ENCODE measurements around the gene NEK6. TPM values are rescaled to one million over a fixed set of nuclear protein-coding genes. Genes with fewer than 3 reads are reported as not detected.

Gene NEK6
- total and polyA plus RNA-seq, 3 experiments from 2014 or later: 9.5 to 66.0 (median 63.0) TPM

- ChIA-PET POLR2A (no interaction called here), CTCF (interaction anchor here (1.9 kb wide), 1 partner anchor 184 kb away, joined by 6 read pairs; no protein-coding TSS in a partner anchor)
- H3K27me3 Mint-ChIP-seq: no peaks in the 10 kb centered on the region
- H3K36me3 Mint-ChIP-seq: peaks cover 0 to 19% (median 1%) of the 10 kb centered on the region in 3 donors
- H3K4me1 ChIP-seq (ENCODE audit: insufficient read depth, low read length): no peaks in the 10 kb centered on the region
- H3K4me1 Mint-ChIP-seq: no peaks in the 10 kb centered on the region
- H3K27ac Mint-ChIP-seq: peak overlapping the region in 1 of 8 donors; percentile 11
- no peak overlapping the region for H3K4me3 ChIP-seq (ENCODE audit: low read length)
- no peak overlapping the region for H3K4me3 Mint-ChIP-seq
- no peak overlapping the region for H3K27ac ChIP-seq (ENCODE audit: low read depth, low read length)
- H3K36me3 ChIP-seq (ENCODE audit: insufficient read depth, low read length): no peaks in the 10 kb centered on the region
- no peaks in the 10 kb centered on the region for H3K9me3 ChIP-seq (ENCODE audit: low read length)
- no peaks in the 10 kb centered on the region for H3K27me3 ChIP-seq (ENCODE audit: insufficient read depth, low read length, poor library complexity, severe bottlenecking)
- DNase-seq: no peak
- H3K9me3 Mint-ChIP-seq: no peaks in the 10 kb centered on the region
Observed at GRCh38 chr9:124311283-124311682, 53.5 kb downstream of the NEK6 start.

GRCh38 chr9:124312290-124313265, 54.8 kb downstream of the NEK6 start:
- Histone ChIP-seq H3K9me3 (ENCODE audit: low read length) (no peaks in the 10 kb centered on the region), H3K27me3 (ENCODE audit: insufficient read depth, low read length, poor library complexity, severe bottlenecking) (no peaks in the 10 kb centered on the region), H3K4me3 (ENCODE audit: low read length) (no peak overlapping the region), H3K4me1 (ENCODE audit: insufficient read depth, low read length) (no peaks in the 10 kb centered on the region), H3K36me3 (ENCODE audit: insufficient read depth, low read length) (no peaks in the 10 kb centered on the region), H3K27ac (ENCODE audit: low read depth, low read length) (no peak overlapping the region)
- H3K4me1 Mint-ChIP-seq: no peaks in the 10 kb centered on the region
- ChIA-PET POLR2A (no interaction called here), CTCF (interaction anchor here (1.9 kb wide), 1 partner anchor 186 kb away, joined by 6 read pairs; no protein-coding TSS in a partner anchor)
- no peaks in the 10 kb centered on the region for H3K27me3 Mint-ChIP-seq
- DNase-seq: no peak
- no peak overlapping the region for H3K4me3 Mint-ChIP-seq
- peak overlapping the region in 2 of 8 donors; percentile 33 to 65 for H3K27ac Mint-ChIP-seq
- H3K36me3 Mint-ChIP-seq: peaks cover 0 to 23% (median 4%) of the 10 kb centered on the region in 3 donors
- no peaks in the 10 kb centered on the region for H3K9me3 Mint-ChIP-seq

- Histone ChIP-seq H3K27ac (ENCODE audit: low read depth, low read length) (no peak overlapping the region), H3K9me3 (ENCODE audit: low read length) (no peaks in the 10 kb centered on the region), H3K4me1 (ENCODE audit: insufficient read depth, low read length) (no peaks in the 10 kb centered on the region), H3K4me3 (ENCODE audit: low read length) (no peak overlapping the region), H3K27me3 (ENCODE audit: insufficient read depth, low read length, poor library complexity, severe bottlenecking) (no peaks in the 10 kb centered on the region), H3K36me3 (ENCODE audit: insufficient read depth, low read length) (no peaks in the 10 kb centered on the region)
- DNase-seq: no peak
- H3K9me3 Mint-ChIP-seq: no peaks in the 10 kb centered on the region
- H3K27ac Mint-ChIP-seq: peak overlapping the region in 2 of 8 donors; percentile 51 to 83
- POLR2A ChIA-PET: no interaction called here
- H3K36me3 Mint-ChIP-seq: peaks cover 0 to 26% (median 6%) of the 10 kb centered on the region in 3 donors
- CTCF ChIA-PET: no interaction called here
- no peaks in the 10 kb centered on the region for H3K4me1 Mint-ChIP-seq
- no peak overlapping the region for H3K4me3 Mint-ChIP-seq
- no peaks in the 10 kb centered on the region for H3K27me3 Mint-ChIP-seq
Observed at GRCh38 chr9:124313940-124314339, 56.2 kb downstream of the NEK6 start.

- Mint-ChIP-seq H3K36me3 (peaks cover 0 to 26% (median 6%) of the 10 kb centered on the region in 3 donors), H3K4me1 (peaks cover 6 to 12% (median 9%) of the 10 kb centered on the region in 3 donors), H3K9me3 (no peaks in the 10 kb centered on the region), H3K4me3 (no peak overlapping the region), H3K27me3 (no peaks in the 10 kb centered on the region), H3K27ac (peak overlapping the region in 2 of 8 donors; percentile 21 to 85)
- no peaks in the 10 kb centered on the region for H3K36me3 ChIP-seq (ENCODE audit: insufficient read depth, low read length)
- H3K4me3 ChIP-seq (ENCODE audit: low read length): no peak overlapping the region
- no peaks in the 10 kb centered on the region for H3K9me3 ChIP-seq (ENCODE audit: low read length)
- ChIA-PET POLR2A (no interaction called here), CTCF (no interaction called here)
- H3K27me3 ChIP-seq (ENCODE audit: insufficient read depth, low read length, poor library complexity, severe bottlenecking): no peaks in the 10 kb centered on the region
- DNase-seq: no peak
- H3K4me1 ChIP-seq (ENCODE audit: insufficient read depth, low read length): no peaks in the 10 kb centered on the region
- H3K27ac ChIP-seq (ENCODE audit: low read depth, low read length): no peak overlapping the region
Observed at GRCh38 chr9:124315882-124316281, 58.1 kb downstream of the NEK6 start.

GRCh38 chr9:124320062-124320973, 62.6 kb downstream of the NEK6 start:
- DNase-seq: peak in 4 of 5 donors; percentile 19 to 58 (median 28)
- Mint-ChIP-seq H3K36me3 (peaks cover 0 to 15% (median 5%) of the 10 kb centered on the region in 3 donors), H3K4me3 (no peak overlapping the region), H3K27ac (peak overlapping the region in 1 of 8 donors; percentile 57), H3K9me3 (no peaks in the 10 kb centered on the region), H3K4me1 (peaks cover 6 to 12% (median 9%) of the 10 kb centered on the region in 3 donors), H3K27me3 (no peaks in the 10 kb centered on the region)
- Histone ChIP-seq H3K27me3 (ENCODE audit: insufficient read depth, low read length, poor library complexity, severe bottlenecking) (no peaks in the 10 kb centered on the region), H3K4me1 (ENCODE audit: insufficient read depth, low read length) (no peaks in the 10 kb centered on the region), H3K36me3 (ENCODE audit: insufficient read depth, low read length) (no peaks in the 10 kb centered on the region), H3K4me3 (ENCODE audit: low read length) (no peak overlapping the region), H3K27ac (ENCODE audit: low read depth, low read length) (no peak overlapping the region), H3K9me3 (ENCODE audit: low read length) (no peaks in the 10 kb centered on the region)
- CTCF ChIA-PET: interaction anchor here (0.7 to 2.9 kb wide), 4 partner anchors 16 to 193 kb away, joined by 3 to 8 read pairs (median 4); no protein-coding TSS in a partner anchor
- POLR2A ChIA-PET: interaction anchor here (0.6 kb wide), 1 partner anchor 62 kb away, joined by 3 read pairs; the partner anchor contains the start of gene NEK6

GRCh38 chr9:124321416-124321815, 63.7 kb downstream of the NEK6 start:
- H3K27me3 ChIP-seq (ENCODE audit: insufficient read depth, low read length, poor library complexity, severe bottlenecking): no peaks in the 10 kb centered on the region
- no peak overlapping the region for H3K27ac Mint-ChIP-seq
- no peaks in the 10 kb centered on the region for H3K9me3 Mint-ChIP-seq
- no peaks in the 10 kb centered on the region for H3K27me3 Mint-ChIP-seq
- H3K27ac ChIP-seq (ENCODE audit: low read depth, low read length): no peak overlapping the region
- CTCF ChIA-PET: interaction anchor here (2.9 kb wide), 1 partner anchor 194 kb away, joined by 8 read pairs; no protein-coding TSS in a partner anchor
- no peak for DNase-seq
- H3K4me3 Mint-ChIP-seq: no peak overlapping the region
- POLR2A ChIA-PET: no interaction called here
- H3K9me3 ChIP-seq (ENCODE audit: low read length): no peaks in the 10 kb centered on the region
- no peaks in the 10 kb centered on the region for H3K4me1 ChIP-seq (ENCODE audit: insufficient read depth, low read length)
- peaks cover 0 to 14% (median 5%) of the 10 kb centered on the region in 3 donors for H3K36me3 Mint-ChIP-seq
- H3K4me1 Mint-ChIP-seq: peaks cover 6 to 12% (median 9%) of the 10 kb centered on the region in 3 donors
- H3K36me3 ChIP-seq (ENCODE audit: insufficient read depth, low read length): no peaks in the 10 kb centered on the region
- H3K4me3 ChIP-seq (ENCODE audit: low read length): no peak overlapping the region

GRCh38 chr9:124321935-124322334, 64.2 kb downstream of the NEK6 start:
- no peaks in the 10 kb centered on the region for H3K36me3 ChIP-seq (ENCODE audit: insufficient read depth, low read length)
- Mint-ChIP-seq H3K4me1 (peaks cover 6 to 12% (median 9%) of the 10 kb centered on the region in 3 donors), H3K27me3 (no peaks in the 10 kb centered on the region), H3K36me3 (peaks cover 0 to 13% (median 5%) of the 10 kb centered on the region in 3 donors), H3K4me3 (no peak overlapping the region), H3K9me3 (no peaks in the 10 kb centered on the region), H3K27ac (peak overlapping the region in 1 of 8 donors; percentile 66)
- CTCF ChIA-PET: no interaction called here
- no peak for DNase-seq
- POLR2A ChIA-PET: no interaction called here
- H3K4me1 ChIP-seq (ENCODE audit: insufficient read depth, low read length): no peaks in the 10 kb centered on the region
- no peak overlapping the region for H3K27ac ChIP-seq (ENCODE audit: low read depth, low read length)
- no peak overlapping the region for H3K4me3 ChIP-seq (ENCODE audit: low read length)
- H3K27me3 ChIP-seq (ENCODE audit: insufficient read depth, low read length, poor library complexity, severe bottlenecking): no peaks in the 10 kb centered on the region
- no peaks in the 10 kb centered on the region for H3K9me3 ChIP-seq (ENCODE audit: low read length)
